GM12878 (cell line): ENCODE data around the gene ANO8. TPM values are rescaled to one million over a fixed set of nuclear protein-coding genes. Genes with fewer than 3 reads are reported as not detected.

Source experiments
- ATAC-seq: fragments of 200-7000 bp; cut with Tn5 transposase; 3 replicates; pipeline ENCODE4 v1.9.1; 2020; ENCODE audit warnings: mild to moderate bottlenecking, moderate library complexity
- BruUV-seq: library from RNA; stranded (reverse); fragments of 400-500 nt; replicated peaks from 2 replicates; lab custom pipeline; 2021; lab: Mats Ljungman, UMichigan
- CTCF ChIA-PET: fragments of 300-600 bp; sonication (Branson Sonifier 250); formaldehyde crosslinking; extraction: SDS; loops from one replicate; lab custom pipeline; 2021; ENCODE audit warnings: inconsistent platforms; lab: Yijun Ruan, JAX
- POLR2A ChIA-PET: fragments of 350-600 bp; formaldehyde crosslinking; extraction: SDS; loops from one replicate; lab custom pipeline; 2021; ENCODE audit warnings: inconsistent platforms; lab: Charles Lee
- RAD21 ChIA-PET: fragments of 300-600 bp; sonication (Branson Sonifier 250); formaldehyde crosslinking; loops from one replicate; lab custom pipeline; 2023; ENCODE audit warnings: antibody characterized with exemption; ENCODE audit not compliant: unreplicated experiment; lab: Charles Lee
- SMC1A ChIA-PET: fragments of 300-600 bp; sonication (Branson Sonifier 250); formaldehyde crosslinking; loops from one replicate; lab custom pipeline; 2023; ENCODE audit not compliant: unreplicated experiment, uncharacterized antibody; lab: Charles Lee
- DNase-seq: peaks from one replicate; pipeline ENCODE4 v3.0.0-alpha.2; 2011; ENCODE audit warnings: low read depth, low spot score
- FAIRE-seq: peaks from 3 replicates; lab custom pipeline; 2011; peaks lifted over from hg19 to GRCh38; lab: Jason Lieb, UNC
- H2AFZ ChIP-seq: 2 replicates; pipeline ENCODE4 v1.6.0; 2011; ENCODE audit warnings: low read depth, low read length, control low read depth; ENCODE audit not compliant: control insufficient read depth
- H3K27ac ChIP-seq: 2 replicates; pipeline ENCODE4 v1.5.1; 2011; ENCODE audit warnings: control low read depth; ENCODE audit not compliant: control insufficient read depth, insufficient read depth
- H3K27me3 ChIP-seq, 2 experiments: replicated peaks in 1 of 2; 2 replicates each; pipeline versions ENCODE4 v1.6.0 to v1.6.1; 2011; ENCODE audit warnings: low read length in 1 of 2; ENCODE audit not compliant: control insufficient read depth in 2 of 2, insufficient read depth in 2 of 2
- H3K36me3 ChIP-seq, 2 experiments: 2 replicates each; pipeline ENCODE4 v1.5.1; 2011; ENCODE audit warnings: low read length in 1 of 2; ENCODE audit not compliant: control insufficient read depth in 2 of 2, insufficient read depth in 2 of 2
- H3K4me1 ChIP-seq: 2 replicates; pipeline ENCODE4 v1.6.1; 2011; ENCODE audit warnings: mild to moderate bottlenecking, low read length, moderate library complexity, mixed read lengths; ENCODE audit not compliant: control insufficient read depth, insufficient read depth
- H3K4me2 ChIP-seq: 2 replicates; pipeline ENCODE4 v1.6.0; 2011; ENCODE audit warnings: control low read depth; ENCODE audit not compliant: control insufficient read depth, insufficient read depth
- H3K4me3 ChIP-seq: fragments of 200-600 bp; sonication (generic); 2 replicates; pipeline ENCODE4 v1.5.1; 2016
- H3K79me2 ChIP-seq: 2 replicates; pipeline ENCODE4 v1.6.0; 2011; ENCODE audit warnings: low read length; ENCODE audit not compliant: control insufficient read depth, insufficient read depth
- H3K9ac ChIP-seq: 2 replicates; pipeline ENCODE4 v1.8.0; 2011; ENCODE audit warnings: low read length, control low read depth, mixed read lengths; ENCODE audit not compliant: control insufficient read depth, insufficient read depth
- H3K9me3 ChIP-seq: replicated peaks from 3 replicates; pipeline ENCODE4 v1.5.1; 2011; ENCODE audit warnings: mild to moderate bottlenecking, low read length; ENCODE audit not compliant: control insufficient read depth, insufficient read depth
- H4K20me1 ChIP-seq: 2 replicates; pipeline ENCODE4 v1.6.0; 2011; ENCODE audit not compliant: control insufficient read depth, insufficient read depth
- BHLHE40 ChIP-seq, 2 experiments: fragments of 450-650 bp in 1 of 2; IDR thresholded peaks; 2 replicates each; pipeline ENCODE4 v1.6.1; 2011 to 2017; ENCODE audit warnings: low read depth in 2 of 2, borderline replicate concordance in 1 of 2, improper control_type of control experiment in 1 of 2, low read length in 1 of 2, mild to moderate bottlenecking in 1 of 2
- CEBPZ ChIP-seq: fragments of 150-350 bp; IDR thresholded peaks from 2 replicates; pipeline ENCODE4 v1.6.1; 2016; ENCODE audit warnings: low read depth, low read length
- DPF2 ChIP-seq: fragments of 450-650 bp; IDR thresholded peaks from 2 replicates; pipeline ENCODE4 v1.6.1; 2017; ENCODE audit warnings: mild to moderate bottlenecking
- ESRRA ChIP-seq: IDR thresholded peaks from 2 replicates; pipeline ENCODE4 v1.6.1; 2012; ENCODE audit warnings: mild to moderate bottlenecking, low read length, improper control_type of control experiment
- RAD51 ChIP-seq: fragments of 450-650 bp; IDR thresholded peaks from 2 replicates; pipeline ENCODE4 v1.6.1; 2016; ENCODE audit warnings: moderate library complexity, mild to moderate bottlenecking, inconsistent platforms
- SKIL ChIP-seq: fragments of 450-650 bp; IDR thresholded peaks from 2 replicates; pipeline ENCODE4 v1.6.1; 2017; ENCODE audit warnings: mild to moderate bottlenecking, low read depth, inconsistent platforms; ENCODE audit not compliant: poor library complexity, severe bottlenecking
- TBL1XR1 ChIP-seq: IDR thresholded peaks from 2 replicates; pipeline ENCODE4 v1.6.1; 2012; ENCODE audit warnings: low read depth, low read length, improper control_type of control experiment
- ZSCAN29 ChIP-seq: fragments of 450-650 bp; IDR thresholded peaks from 2 replicates; pipeline ENCODE4 v1.6.1; 2017; ENCODE audit warnings: mild to moderate bottlenecking, moderate library complexity
- WGBS: methylation state at CpG from one replicate; pipeline ENCODE4 v1.1.6; 2016; ENCODE audit warnings: low lambda C conversion rate; ENCODE audit not compliant: insufficient replicate concordance, insufficient coverage; ENCODE audit errors: missing lambda C conversion rate; 5-methylcytosine and 5-hydroxymethylcytosine counted together
- in situ Hi-C: fragments of 300-500 bp; cut with MboI; formaldehyde crosslinking; loops from 9 replicates; pipeline ENCODE4 v1.14.3; 2018; ENCODE audit warnings: mixed read lengths
- intact Hi-C: fragments of 100-400 bp; cut with micrococcal nuclease; formaldehyde crosslinking; loops from one replicate; pipeline ENCODE4 v1.14.2; 2022; ENCODE audit not compliant: unreplicated experiment
- polyA plus RNA-seq, 11 experiments: library from polyadenylated mRNA; depleted of rRNA in 4 of 11; unstranded in 6 of 11; stranded (reverse) in 5 of 11; fragments of >200 nt; fragmentation: Nextera tagmentation in 4 of 11; fragmentation: Illumina TruSeq in 1 of 11; extraction: Ambion mirVana in 4 of 11; extraction: Trizol in 1 of 11; gene quantifications; 1 replicate in 1 of 11; 2 replicates in 10 of 11; pipeline versions ENCODE4 v1.2.1 to v1.2.3, GENCODE V29; 2011 to 2016; ENCODE audit warnings: inconsistent platforms in 2 of 11, missing spikeins in 2 of 11, low read depth in 1 of 11
- total RNA-seq, 4 experiments: library from RNA; depleted of rRNA in 3 of 4; stranded (reverse); fragments of >200 nt in 3 of 4; fragmentation: Illumina TruSeq in 1 of 4; extraction: Trizol in 1 of 4; gene quantifications; 2 replicates each; pipeline versions ENCODE4 v1.2.1 to v1.2.3, GENCODE V29; 2013 to 2021

Gene ANO8
- total and polyA plus RNA-seq, 10 of the 15 experiments (the other 5 are each of a cell fraction or from before 2014, with no cell fraction given), result 0.04 to 6.7 (median 1.1) TPM

GRCh38 chr19:17320435-17320834, 14.2 kb downstream of the ANO8 start:
- ATAC-seq (no peak), FAIRE-seq (no peak), DNase-seq (no peak)
- H3K27ac ChIP-seq, result no peak overlapping the region
- RAD21 ChIA-PET, result no interaction called here
- no peaks in the 10 kb centered on the region for H3K27me3 ChIP-seq
- H2AFZ ChIP-seq, result no peak overlapping the region
- H3K9me3 ChIP-seq, result no peaks in the 10 kb centered on the region
- intact Hi-C loops (no loop called here), in situ Hi-C loops (no loop called here)
- POLR2A ChIA-PET, result no interaction called here
- peaks cover 5 to 15% of the 10 kb centered on the region in 2 experiments; a peak in 3 of 4 replicates for H3K36me3 ChIP-seq
- no peak overlapping the region for H3K4me3 ChIP-seq
- SMC1A ChIA-PET, result no interaction called here
- no peaks in the 10 kb centered on the region for H3K4me1 ChIP-seq
- no peaks in the 10 kb centered on the region for H4K20me1 ChIP-seq
- TF ChIP-seq DPF2, result no peak
- TF ChIP-seq ESRRA, result no peak
- no peak for TF ChIP-seq CEBPZ
- no peak for TF ChIP-seq BHLHE40 (IDR thresholded peaks at IDR 0.05; ENCODE audit: borderline replicate concordance in 1 of 2, low read depth in 2 of 2, low read length in 1 of 2)
- TF ChIP-seq ZSCAN29, result no peak
- no peak for TF ChIP-seq SKIL
- no peak for TF ChIP-seq TBL1XR1
- TF ChIP-seq RAD51, result no peak
- CTCF ChIA-PET, result interaction anchor here (0.5 kb wide), 1 partner anchor 240 kb away, joined by 3 read pairs; no protein-coding TSS in a partner anchor
- no peaks in the 10 kb centered on the region for H3K79me2 ChIP-seq
- H3K4me2 ChIP-seq, result no peak overlapping the region
- H3K9ac ChIP-seq, result no peak overlapping the region
- BruUV-seq, result no TSS peak
- WGBS, result 86% methylated on average over 11 of the region's 11 CpGs
